DND-41 (cell line): Measurements from ENCODE around the gene RAB20.

ENCODE experiments used
- ATAC-seq: fragments of 200-7000 bp; cut with Tn5 transposase; 3 replicates; pipeline ENCODE4 v1.9.1; 2021; ENCODE audit warnings: low read depth; ENCODE audit not compliant: insufficient read depth
- DNase-seq: peaks from one replicate; pipeline ENCODE4 v3.0.0-alpha.2; 2020
- H2AFZ ChIP-seq: 2 replicates; pipeline ENCODE4 v1.6.0; 2012; ENCODE audit warnings: low read depth, low read length
- H3K27ac ChIP-seq: 2 replicates; pipeline ENCODE4 v1.5.1; 2012; ENCODE audit warnings: low read length, inconsistent platforms
- H3K27me3 ChIP-seq: fragments of 200-600 bp; sonication (generic); 2 replicates; pipeline ENCODE4 v1.6.0; 2012; ENCODE audit warnings: low read length, mild to moderate bottlenecking, inconsistent platforms; ENCODE audit not compliant: insufficient read depth, poor library complexity
- H3K36me3 ChIP-seq: 2 replicates; pipeline ENCODE4 v1.5.1; 2012; ENCODE audit warnings: low read length, inconsistent platforms; ENCODE audit not compliant: insufficient read depth
- H3K4me1 ChIP-seq: 2 replicates; pipeline ENCODE4 v1.5.1; 2012; ENCODE audit warnings: mild to moderate bottlenecking, low read length; ENCODE audit not compliant: insufficient read depth
- H3K4me2 ChIP-seq: 2 replicates; pipeline ENCODE4 v1.6.0; 2012; ENCODE audit warnings: mild to moderate bottlenecking, moderate library complexity, low read length, inconsistent platforms; ENCODE audit not compliant: insufficient read depth
- H3K4me3 ChIP-seq, 2 experiments: fragments of 200-600 bp in 1 of 2; shearing (Covaris generic) in 1 of 2; 2 replicates each; pipeline ENCODE4 v1.5.1; 2012 to 2016; ENCODE audit warnings: inconsistent platforms in 2 of 2, low read length in 2 of 2, mild to moderate bottlenecking in 2 of 2, low read depth in 1 of 2, moderate library complexity in 1 of 2
- H3K79me2 ChIP-seq: 2 replicates; pipeline ENCODE4 v1.6.0; 2012; ENCODE audit warnings: low read length, inconsistent platforms; ENCODE audit not compliant: insufficient read depth
- H3K9ac ChIP-seq: 2 replicates; pipeline ENCODE4 v1.6.0; 2012; ENCODE audit warnings: low read depth, mild to moderate bottlenecking, inconsistent platforms, low read length, moderate library complexity
- H3K9me3 ChIP-seq: 2 replicates; pipeline ENCODE4 v1.5.1; 2012; ENCODE audit warnings: low read length, moderate library complexity, mild to moderate bottlenecking, inconsistent platforms; ENCODE audit not compliant: insufficient read depth, severe bottlenecking
- H4K20me1 ChIP-seq: 2 replicates; pipeline ENCODE4 v1.6.0; 2012; ENCODE audit warnings: low read length; ENCODE audit not compliant: insufficient read depth
- EZH2 ChIP-seq: IDR thresholded peaks from 3 replicates; pipeline ENCODE4 v1.6.1; 2012; ENCODE audit warnings: borderline replicate concordance, low read depth, mild to moderate bottlenecking, moderate library complexity, low read length, inconsistent platforms; ENCODE audit not compliant: severe bottlenecking
- TF ChIP-seq, protein P1 (sequence below): IDR thresholded peaks from 2 replicates; pipeline ENCODE4 v1.5.1; 2012; ENCODE audit warnings: borderline replicate concordance, low read length, moderate library complexity, mild to moderate bottlenecking; ENCODE audit not compliant: poor library complexity, severe bottlenecking; ENCODE audit errors: extremely low read depth

RAB20 gene

DNA sequence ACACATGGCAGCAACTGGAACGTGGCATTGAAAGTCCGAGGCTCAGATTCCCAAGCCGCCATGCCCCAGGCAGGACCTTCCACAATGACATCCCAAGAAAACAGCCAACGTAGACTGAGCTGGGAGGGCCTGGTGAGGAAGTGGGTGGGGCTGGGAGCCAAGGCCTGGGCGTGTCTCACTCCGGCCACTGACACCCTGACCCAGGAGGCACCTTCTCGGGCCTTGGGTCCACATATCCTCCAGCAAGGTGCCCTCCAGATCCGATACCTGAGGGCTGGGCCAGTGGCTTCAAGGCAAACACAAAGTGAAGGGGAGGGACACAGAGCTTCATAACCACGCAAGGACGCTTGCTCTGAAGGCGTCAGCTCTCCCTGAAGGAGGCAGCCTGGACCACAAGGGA is 43.0 kb downstream of the RAB20 start:
- Histone ChIP-seq H4K20me1 (peaks cover 13% of the 10 kb centered on the region), H3K9ac (no peak overlapping the region), H3K36me3 (no peaks in the 10 kb centered on the region), H3K4me2 (no peak overlapping the region), H3K9me3 (no peaks in the 10 kb centered on the region), H3K4me3 (no peak overlapping the region), H3K27me3 (no peaks in the 10 kb centered on the region), H3K79me2 (no peaks in the 10 kb centered on the region), H3K4me1 (no peaks in the 10 kb centered on the region), H2AFZ (no peak overlapping the region), H3K27ac (no peak overlapping the region)
- ATAC-seq (no peak), DNase-seq (no peak)
- TF ChIP-seq EZH2: no peak
- TF ChIP-seq, protein P1, sequence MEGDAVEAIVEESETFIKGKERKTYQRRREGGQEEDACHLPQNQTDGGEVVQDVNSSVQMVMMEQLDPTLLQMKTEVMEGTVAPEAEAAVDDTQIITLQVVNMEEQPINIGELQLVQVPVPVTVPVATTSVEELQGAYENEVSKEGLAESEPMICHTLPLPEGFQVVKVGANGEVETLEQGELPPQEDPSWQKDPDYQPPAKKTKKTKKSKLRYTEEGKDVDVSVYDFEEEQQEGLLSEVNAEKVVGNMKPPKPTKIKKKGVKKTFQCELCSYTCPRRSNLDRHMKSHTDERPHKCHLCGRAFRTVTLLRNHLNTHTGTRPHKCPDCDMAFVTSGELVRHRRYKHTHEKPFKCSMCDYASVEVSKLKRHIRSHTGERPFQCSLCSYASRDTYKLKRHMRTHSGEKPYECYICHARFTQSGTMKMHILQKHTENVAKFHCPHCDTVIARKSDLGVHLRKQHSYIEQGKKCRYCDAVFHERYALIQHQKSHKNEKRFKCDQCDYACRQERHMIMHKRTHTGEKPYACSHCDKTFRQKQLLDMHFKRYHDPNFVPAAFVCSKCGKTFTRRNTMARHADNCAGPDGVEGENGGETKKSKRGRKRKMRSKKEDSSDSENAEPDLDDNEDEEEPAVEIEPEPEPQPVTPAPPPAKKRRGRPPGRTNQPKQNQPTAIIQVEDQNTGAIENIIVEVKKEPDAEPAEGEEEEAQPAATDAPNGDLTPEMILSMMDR: no peak

DNA sequence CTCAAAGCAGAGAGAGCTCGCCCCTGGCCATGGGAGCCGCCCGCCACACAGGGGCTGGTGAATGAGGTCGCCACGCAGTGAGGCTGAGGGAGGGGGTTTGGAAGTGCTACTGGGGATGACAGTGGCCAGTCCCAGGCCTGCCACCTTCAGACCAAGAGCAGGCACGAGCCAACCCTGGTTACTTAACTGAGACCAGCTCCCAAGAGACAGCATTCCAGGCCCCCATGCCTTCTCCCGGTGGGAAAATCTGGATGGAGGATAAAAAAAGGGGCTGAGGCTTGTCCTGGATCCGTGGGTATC is 43.3 kb downstream of the RAB20 start:
- DNase-seq (no peak), ATAC-seq (no peak)
- H2AFZ ChIP-seq: no peak overlapping the region
- H3K27ac ChIP-seq: no peak overlapping the region
- no peaks in the 10 kb centered on the region for H3K79me2 ChIP-seq
- H4K20me1 ChIP-seq: peaks cover 9% of the 10 kb centered on the region; the same call in 1 of the 2 replicates
- H3K36me3 ChIP-seq: no peaks in the 10 kb centered on the region
- H3K27me3 ChIP-seq: no peaks in the 10 kb centered on the region
- H3K9me3 ChIP-seq: no peaks in the 10 kb centered on the region
- TF ChIP-seq, protein P1: no peak
- no peak for TF ChIP-seq EZH2
- no peak overlapping the region for H3K4me2 ChIP-seq
- H3K4me1 ChIP-seq: no peaks in the 10 kb centered on the region
- H3K4me3 ChIP-seq: no peak overlapping the region
- H3K9ac ChIP-seq: no peak overlapping the region

DNA sequence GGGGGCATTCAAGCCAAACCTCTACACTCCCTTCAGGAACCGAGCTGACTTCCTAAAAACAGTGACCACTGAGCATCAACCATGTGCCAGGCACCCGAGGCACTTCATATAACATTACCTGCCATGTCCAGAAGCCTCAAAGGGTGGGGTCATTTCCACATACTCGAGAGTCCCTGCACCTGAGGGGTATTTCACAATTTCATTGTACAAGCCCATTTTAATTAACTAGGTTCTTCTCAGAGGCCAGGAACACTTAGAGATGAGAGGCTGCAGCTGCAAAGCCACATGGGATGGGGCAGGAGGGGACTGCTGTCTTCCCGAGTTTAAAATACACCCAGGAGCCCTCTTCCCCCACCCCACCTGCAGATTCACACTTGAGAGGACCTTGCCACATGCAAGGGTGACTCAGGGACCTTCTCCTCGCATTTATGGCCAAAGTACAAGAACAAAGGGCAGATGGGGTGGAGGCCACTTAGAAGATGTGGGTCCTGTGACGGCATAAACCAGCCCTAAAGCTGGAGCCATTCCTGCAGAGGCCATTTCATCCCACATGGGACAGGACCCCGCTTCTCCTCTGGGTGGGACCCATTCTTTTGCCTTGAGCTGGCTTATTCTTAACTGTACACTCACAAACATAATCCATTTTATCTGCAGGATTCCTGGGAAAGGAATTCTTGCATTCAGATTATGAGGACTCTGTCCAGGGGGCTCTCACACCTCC is 43.9 kb downstream of the RAB20 start:
- H3K27me3 ChIP-seq: no peaks in the 10 kb centered on the region
- no peaks in the 10 kb centered on the region for H3K4me1 ChIP-seq
- H3K27ac ChIP-seq: no peak overlapping the region
- no peaks in the 10 kb centered on the region for H3K79me2 ChIP-seq
- no peak overlapping the region for H3K9ac ChIP-seq
- no peaks in the 10 kb centered on the region for H3K36me3 ChIP-seq
- TF ChIP-seq EZH2: no peak
- TF ChIP-seq, protein P1: no peak
- no peak overlapping the region for H3K4me3 ChIP-seq
- no peaks in the 10 kb centered on the region for H3K9me3 ChIP-seq
- H4K20me1 ChIP-seq: peaks cover 9% of the 10 kb centered on the region; the same call in 1 of the 2 replicates
- ATAC-seq (no peak), DNase-seq (no peak)
- H3K4me2 ChIP-seq: no peak overlapping the region
- H2AFZ ChIP-seq: no peak overlapping the region

DNA sequence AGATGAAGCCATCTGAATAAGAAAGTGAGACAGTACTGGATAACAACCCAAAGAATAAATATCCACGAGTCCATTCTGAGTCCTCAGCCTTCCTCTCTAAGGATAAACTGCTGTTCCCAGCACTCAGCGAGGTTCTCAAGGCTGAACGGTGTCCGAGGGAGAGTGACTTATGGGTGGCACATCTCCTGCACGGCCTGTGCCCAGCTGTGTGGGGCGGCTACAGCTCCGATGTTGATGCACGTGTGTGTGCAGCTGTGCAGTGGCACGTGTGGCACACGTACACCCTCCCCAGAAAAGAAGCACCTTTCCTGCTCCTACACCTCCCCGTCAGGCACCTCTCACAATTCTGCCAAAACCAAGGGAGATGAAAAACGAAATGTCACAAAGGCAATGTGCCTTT is 45.0 kb downstream of the RAB20 start:
- Histone ChIP-seq H2AFZ (no peak overlapping the region), H3K4me2 (no peak overlapping the region), H3K9me3 (no peaks in the 10 kb centered on the region), H3K27ac (no peak overlapping the region), H3K79me2 (no peaks in the 10 kb centered on the region), H3K9ac (no peak overlapping the region), H3K4me3 (no peak overlapping the region), H3K4me1 (no peaks in the 10 kb centered on the region), H3K36me3 (no peaks in the 10 kb centered on the region), H4K20me1 (peaks cover 9% of the 10 kb centered on the region; the same call in 1 of the 2 replicates), H3K27me3 (no peaks in the 10 kb centered on the region)
- ATAC-seq (no peak), DNase-seq (no peak)
- TF ChIP-seq, protein P1: no peak
- no peak for TF ChIP-seq EZH2
